K562 (cell line): Measurements from ENCODE around the gene CRADD. TPM values are rescaled to one million over a fixed set of nuclear protein-coding genes. Genes with fewer than 3 reads are reported as not detected.

Experiments
- ARID3B ChIP-seq: fragments of 250-450 bp; sonication (Bioruptor Pico); IDR thresholded peaks from 2 replicates; pipeline ENCODE4 v1.4.0; 2020; ENCODE audit warnings: borderline replicate concordance
- BRCA1 ChIP-seq, 2 experiments: fragments of 450-650 bp in 1 of 2; sonication (generic) in 1 of 2; formaldehyde crosslinking in 1 of 2; IDR thresholded peaks; 2 replicates each; pipeline versions ENCODE4 v1.5.0 to v1.6.1; 2017 to 2020; ENCODE audit warnings: mild to moderate bottlenecking in 1 of 2, missing genetic modification reagents in 1 of 2
- LCOR ChIP-seq: sonication (generic); formaldehyde crosslinking; IDR thresholded peaks from 2 replicates; pipeline ENCODE4 v1.8.0; 2022; ENCODE audit warnings: mild to moderate bottlenecking, missing genetic modification reagents
- MEF2A ChIP-seq: IDR thresholded peaks from 2 replicates; pipeline ENCODE4 v1.6.1; 2011; ENCODE audit warnings: low read depth, mild to moderate bottlenecking, low read length, moderate library complexity; ENCODE audit not compliant: control insufficient read depth
- SMAD2 ChIP-seq: fragments of 150-350 bp; IDR thresholded peaks from 2 replicates; pipeline ENCODE4 v1.6.1; 2014; ENCODE audit warnings: low read depth, mild to moderate bottlenecking, low read length
- TEAD4 ChIP-seq, 2 experiments: sonication (generic) in 1 of 2; formaldehyde crosslinking in 1 of 2; IDR thresholded peaks; 2 replicates each; pipeline versions ENCODE4 v1.6.1 to v1.8.0; 2012 to 2022; ENCODE audit warnings: borderline replicate concordance in 1 of 2, inconsistent platforms in 1 of 2, low read length in 1 of 2, mild to moderate bottlenecking in 1 of 2, missing genetic modification reagents in 1 of 2
- TFE3 ChIP-seq: fragments of 450-650 bp; formaldehyde crosslinking; IDR thresholded peaks from 2 replicates; pipeline ENCODE4 v1.4.0; 2020; ENCODE audit warnings: mild to moderate bottlenecking, mixed read lengths
- polyA plus RNA-seq, 8 experiments: library from polyadenylated mRNA; depleted of rRNA in 4 of 8; stranded (reverse) in 5 of 8; unstranded in 3 of 8; fragments of >200 nt; fragmentation: Nextera tagmentation in 2 of 8; fragmentation: Illumina TruSeq in 1 of 8; extraction: Ambion mirVana in 2 of 8; extraction: Trizol in 1 of 8; gene quantifications; 2 replicates each; pipeline versions ENCODE4 v1.2.1 to v1.2.3, GENCODE V29; 2011 to 2014; ENCODE audit warnings: inconsistent platforms in 1 of 8, missing spikeins in 1 of 8
- total RNA-seq, 7 experiments: library from RNA; depleted of rRNA in 6 of 7; stranded (reverse); fragments of >200 nt in 6 of 7; fragmentation: Illumina TruSeq in 2 of 7; extraction: Trizol in 2 of 7; gene quantifications; 2 replicates each; pipeline versions ENCODE4 v1.2.1 to v1.2.3, GENCODE V29; 2011 to 2021; ENCODE audit warnings: low replicate concordance in 1 of 7

The CRADD gene
- total and polyA plus RNA-seq, 9 of the 15 experiments (the other 6 are each of a cell fraction or from before 2014, with no cell fraction given): 20.5 to 41.1 (median 25.9) TPM

- 0 out of 2 replicates have a peak, but pooled peaks have one; percentile 2 for TF ChIP-seq TFE3
- no peak for TF ChIP-seq ARID3B
- peak; percentile 56; the same call in 1 of the 2 replicates for TF ChIP-seq TEAD4 (IDR thresholded peaks at IDR 0.05; ENCODE audit: low read length)
- TF ChIP-seq TEAD4 (CRISPR knock-in tag; IDR thresholded peaks at IDR 0.05; ENCODE audit: borderline replicate concordance): no peak
- TF ChIP-seq LCOR (CRISPR knock-in tag): no peak
- no peak for TF ChIP-seq MEF2A
- TF ChIP-seq BRCA1 (IDR thresholded peaks at IDR 0.05): no peak
- no peak for TF ChIP-seq BRCA1 (CRISPR knock-in tag; IDR thresholded peaks at IDR 0.05)
- TF ChIP-seq SMAD2: no peak
Observed at GRCh38 chr12:93886533-93887511, 209.6 kb downstream of the CRADD start (continued).
